GM21825 (cell line): ENCODE results near the gene SLC50A1.

Experiments used
- ATAC-seq: cut with Tn5 transposase; IDR thresholded peaks from one replicate; pipeline ENCODE4 v1.9.1; 2021; ENCODE audit warnings: mild to moderate bottlenecking, moderate library complexity; ENCODE audit not compliant: unreplicated experiment

Gene SLC50A1

DNA sequence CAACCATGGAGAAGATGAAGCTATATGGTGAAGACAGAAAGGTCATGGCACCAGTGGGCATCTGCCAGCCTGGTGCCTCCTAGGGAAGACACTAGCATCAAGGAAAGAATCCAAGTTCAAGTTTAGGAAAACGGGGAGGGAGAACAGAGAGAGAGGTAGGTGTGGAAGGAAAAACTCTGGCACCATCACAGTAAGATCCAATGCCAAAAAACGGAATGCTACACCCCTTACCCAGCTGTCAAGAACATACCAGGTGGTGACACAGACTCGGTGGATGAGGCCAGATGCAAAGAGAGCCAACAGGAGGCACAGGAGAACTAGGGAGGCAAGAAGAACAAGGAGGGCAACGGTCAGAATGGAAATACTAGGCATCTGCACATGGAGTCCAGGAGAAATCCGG is 33.9 kb downstream of the SLC50A1 start:
- no peak for ATAC-seq

DNA sequence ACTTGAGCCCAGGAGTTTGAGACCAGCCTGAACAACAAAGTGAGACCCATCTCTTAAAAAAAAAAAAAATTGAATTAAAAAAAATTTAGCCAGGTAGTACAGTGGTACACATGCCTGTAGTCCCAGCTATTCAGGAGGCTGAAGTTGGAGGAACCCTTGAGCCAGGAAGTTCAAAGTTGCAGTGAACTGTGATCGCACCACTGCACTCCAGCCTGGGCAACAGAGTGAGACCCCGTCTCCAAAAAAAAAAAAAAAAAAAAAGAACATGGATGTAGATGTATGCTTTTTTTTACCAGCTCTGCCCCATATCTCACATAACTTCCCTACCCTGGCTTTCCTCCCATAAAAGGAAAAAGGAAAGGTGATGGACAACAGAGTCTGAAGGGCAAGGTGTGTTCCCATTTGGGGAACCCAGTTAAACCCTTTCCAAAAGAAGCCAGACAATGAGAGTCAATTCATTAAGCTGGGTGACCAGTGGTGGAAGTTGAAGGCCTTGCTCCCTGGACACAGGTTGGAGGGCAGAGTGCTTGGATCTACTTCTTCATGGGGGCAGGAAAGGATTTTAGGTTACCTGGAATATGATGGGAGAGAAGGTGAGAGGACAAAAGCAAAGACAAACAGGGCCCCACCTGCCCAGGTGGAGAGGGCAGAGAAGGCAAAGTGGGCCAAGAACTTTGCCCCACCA is 34.6 kb downstream of the SLC50A1 start:
- ATAC-seq = no peak

DNA sequence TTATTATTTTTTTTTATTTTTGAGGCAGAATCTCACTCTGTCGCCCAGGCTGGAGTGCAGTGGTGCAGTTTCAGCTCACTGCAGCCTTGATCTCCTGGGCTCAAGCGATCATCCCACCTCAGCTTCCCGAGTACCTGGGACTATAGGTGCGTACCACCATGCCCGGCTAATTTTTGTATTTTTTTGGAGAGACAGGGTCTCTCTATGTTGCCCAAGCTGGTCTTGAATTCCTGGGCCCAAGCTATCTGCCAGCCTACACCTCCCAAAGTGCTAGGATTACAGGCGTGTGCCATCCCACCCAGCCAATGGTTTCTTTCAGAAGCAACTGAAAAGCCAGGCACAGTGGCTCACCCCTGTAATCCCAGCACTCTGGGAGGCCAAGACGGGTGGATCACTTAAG is 35.2 kb downstream of the SLC50A1 start:
- no peak for ATAC-seq

DNA sequence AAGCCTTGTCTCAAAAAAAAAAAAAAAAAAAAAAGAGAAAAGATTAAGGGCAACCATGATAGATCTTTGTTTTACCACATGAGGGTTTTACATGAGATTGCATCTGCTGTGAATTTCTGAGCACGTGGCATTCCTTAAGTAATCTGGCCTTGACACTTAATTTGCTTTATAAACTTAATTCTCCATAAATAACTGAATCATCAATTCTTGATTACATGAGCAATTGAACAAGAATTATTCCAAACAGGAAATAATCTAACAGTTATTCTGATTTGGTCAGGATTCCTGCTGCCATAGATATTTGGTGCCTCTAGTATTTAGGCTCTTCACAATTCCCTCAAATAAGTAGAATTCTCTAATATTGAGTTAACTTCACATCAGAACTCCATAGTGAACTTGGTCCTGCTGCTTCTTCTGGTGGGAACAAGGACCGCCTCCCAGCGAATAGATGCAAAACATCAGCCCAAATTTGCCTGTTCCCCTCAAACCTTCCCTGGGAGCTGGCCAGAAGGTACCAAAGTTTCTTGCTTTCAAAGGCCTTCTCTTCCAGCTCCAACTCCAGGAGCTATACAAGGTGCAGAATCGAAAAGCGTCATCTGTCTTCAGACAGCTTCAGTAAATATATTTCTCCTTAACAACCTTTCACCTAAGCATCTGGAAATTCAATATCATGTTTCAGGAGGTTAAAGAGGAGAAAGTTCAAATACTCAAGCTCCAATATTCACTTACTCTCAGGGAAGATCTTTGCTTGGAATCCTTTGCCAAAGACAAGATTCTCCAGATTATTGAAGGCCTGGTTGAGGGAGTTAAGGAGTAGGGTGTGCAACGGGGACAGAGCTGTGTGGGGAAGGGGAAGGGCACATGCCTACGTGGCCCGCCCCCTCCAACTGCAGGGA is 36.4 kb downstream of the SLC50A1 start:
- ATAC-seq = peak; percentile 11

DNA sequence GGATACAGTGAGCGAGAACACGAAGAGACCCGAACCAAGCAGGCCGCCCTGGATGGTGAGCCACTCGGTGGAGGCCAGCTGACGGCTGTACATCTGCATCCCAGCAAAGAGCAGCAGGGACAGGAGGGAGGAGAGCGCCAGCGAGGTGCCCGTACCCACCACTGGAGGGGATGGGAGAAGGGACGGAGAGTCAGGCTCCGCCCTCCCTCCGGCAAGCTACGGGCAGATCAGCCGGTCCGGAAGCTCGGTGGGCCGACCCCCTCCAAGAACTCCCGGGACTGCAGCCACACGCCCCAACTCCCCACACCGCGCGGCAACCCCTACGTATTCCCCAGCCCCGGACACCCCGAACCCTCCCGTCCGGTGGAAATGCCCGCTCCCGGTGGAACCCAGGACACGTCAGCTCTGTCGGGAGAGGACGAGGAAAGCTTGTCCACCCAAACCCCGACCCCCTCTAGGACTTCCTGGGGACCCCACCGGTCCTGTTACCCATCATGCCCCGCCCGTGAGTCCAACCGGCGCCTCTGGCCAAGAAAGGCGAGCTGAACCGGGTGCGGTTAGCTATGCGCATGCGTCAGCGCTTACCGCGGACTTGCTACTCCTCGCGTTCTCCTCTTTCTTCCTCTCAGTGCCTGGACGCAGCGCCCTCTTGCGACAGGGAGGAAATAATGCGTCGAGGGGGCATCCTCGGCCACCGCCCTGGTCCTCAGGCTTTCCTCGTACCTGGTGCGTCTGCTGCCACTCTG is 37.3 kb downstream of the SLC50A1 start, which contains the start of gene KRTCAP2:
Gene KRTCAP2, minus strand, starts transcription at position 573 of the 746 bp plus-strand sequence. Its CDS starts 80 bp downstream, at position 493.
- ATAC-seq = peak; percentile 56

DNA sequence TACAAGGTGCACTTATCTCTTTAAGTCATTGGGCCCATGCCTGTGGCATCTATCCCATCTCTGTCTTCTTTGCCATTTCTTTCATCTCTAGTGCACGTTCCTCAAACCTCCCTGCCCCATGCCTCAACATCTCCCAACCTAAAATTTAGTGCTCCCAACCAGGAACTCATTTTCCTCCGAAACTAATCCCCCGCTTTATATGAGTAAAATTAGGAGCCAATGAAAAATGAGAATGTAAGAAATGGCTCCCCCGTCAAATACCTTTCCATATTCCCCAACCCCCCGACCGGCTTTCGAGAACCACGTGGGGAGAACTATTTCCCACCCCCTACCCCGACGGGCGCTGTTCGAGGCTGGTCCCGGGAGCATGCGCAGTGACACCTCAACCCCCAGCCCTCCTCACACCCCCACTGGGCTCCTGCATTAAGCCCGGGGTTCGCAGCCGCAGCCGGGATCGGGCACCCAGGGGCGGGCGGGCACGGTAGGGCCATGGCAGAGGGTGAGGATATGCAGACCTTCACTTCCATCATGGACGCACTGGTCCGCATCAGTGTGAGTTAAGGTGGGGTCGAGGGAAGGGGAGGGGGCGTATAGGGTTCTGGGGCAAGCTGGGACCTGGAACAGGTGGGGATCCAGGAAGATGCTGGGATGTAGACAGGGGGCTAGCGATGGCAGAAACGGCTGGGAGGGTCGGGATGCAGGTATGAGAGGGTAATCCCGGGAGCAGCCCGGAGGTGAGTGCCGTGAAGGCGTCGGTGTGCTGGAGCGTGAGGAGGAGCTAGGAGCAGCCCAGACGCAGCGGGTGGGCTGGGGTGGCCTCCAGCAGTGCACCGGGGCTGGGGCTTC is 38.0 kb downstream of the SLC50A1 start, which contains the start of gene TRIM46:
Gene TRIM46, plus strand, starts transcription at position 372 of the 846 bp plus-strand sequence. Its CDS starts 118 bp downstream, at position 490.
- no peak for ATAC-seq

DNA sequence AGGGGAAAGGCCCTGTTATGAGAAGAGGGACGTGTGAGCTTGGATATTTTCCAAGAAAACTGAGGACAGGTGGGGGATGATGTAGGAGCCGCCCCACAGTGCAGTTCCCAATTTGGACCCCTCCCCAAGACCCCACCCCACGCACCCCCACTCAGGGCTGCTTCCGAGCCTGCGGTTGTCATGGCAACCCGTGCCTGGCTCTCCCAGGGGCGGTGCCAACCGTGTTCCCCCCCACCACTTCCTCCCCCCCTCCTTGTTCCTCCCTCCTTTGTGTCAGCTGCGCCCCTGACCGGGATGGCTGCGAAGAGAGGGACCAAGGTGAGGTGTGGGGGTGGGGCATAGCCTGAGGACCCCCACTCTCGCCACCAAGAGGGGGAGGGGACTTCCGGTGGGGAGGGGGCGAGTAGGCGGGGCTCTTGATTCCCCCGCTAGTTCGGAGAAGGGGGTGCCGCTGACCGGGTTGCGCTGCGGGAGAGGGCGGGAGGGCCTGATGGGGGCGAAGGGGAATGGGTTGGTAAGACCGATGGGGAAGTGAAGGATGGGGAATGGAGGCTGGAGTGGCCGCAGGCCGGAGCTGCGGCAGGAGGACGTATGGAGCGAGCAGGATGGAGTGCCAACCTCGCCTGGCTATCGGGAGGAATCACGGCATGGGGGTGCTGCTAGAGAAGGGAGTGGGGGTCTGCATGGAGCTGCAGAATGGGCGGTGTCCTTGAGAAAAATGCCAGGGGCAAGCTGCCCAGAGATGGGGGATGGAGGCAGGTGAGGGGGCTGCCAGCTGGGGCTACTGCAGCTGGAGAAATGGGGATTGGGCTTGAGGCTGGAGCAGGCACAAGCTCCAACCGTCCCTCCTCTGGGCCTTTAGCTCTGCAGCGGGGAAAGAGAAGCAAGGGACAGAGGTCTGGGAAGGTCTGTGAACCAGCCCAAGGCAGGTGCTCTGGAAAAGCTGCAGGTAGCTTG is 39.0 kb downstream of the SLC50A1 start:
- ATAC-seq = no peak

DNA sequence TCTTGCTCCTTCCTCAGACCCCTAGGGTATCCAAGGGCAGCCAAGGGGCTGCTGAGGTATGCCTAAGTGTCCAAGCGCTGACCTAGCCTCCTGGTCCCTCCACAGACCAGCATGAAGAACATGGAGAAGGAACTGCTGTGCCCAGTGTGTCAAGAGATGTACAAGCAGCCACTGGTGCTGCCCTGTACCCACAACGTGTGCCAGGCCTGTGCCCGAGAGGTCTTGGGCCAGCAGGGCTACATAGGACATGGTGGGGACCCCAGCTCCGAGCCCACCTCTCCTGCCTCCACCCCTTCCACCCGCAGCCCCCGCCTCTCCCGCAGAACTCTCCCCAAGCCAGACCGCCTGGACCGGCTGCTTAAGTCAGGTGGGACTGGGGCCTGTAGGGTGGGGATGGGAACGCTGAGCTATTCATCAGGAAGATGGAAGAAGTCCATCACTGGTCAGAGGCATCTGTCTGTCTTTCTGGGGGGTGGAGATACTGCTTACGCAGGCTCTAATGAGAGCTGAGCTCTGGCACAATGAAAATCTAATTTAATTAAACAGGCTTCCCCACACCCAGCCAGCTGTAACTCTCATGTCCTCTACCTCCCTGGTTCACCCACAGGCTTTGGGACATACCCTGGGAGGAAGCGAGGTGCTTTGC is 39.8 kb downstream of the SLC50A1 start:
- no peak for ATAC-seq

DNA sequence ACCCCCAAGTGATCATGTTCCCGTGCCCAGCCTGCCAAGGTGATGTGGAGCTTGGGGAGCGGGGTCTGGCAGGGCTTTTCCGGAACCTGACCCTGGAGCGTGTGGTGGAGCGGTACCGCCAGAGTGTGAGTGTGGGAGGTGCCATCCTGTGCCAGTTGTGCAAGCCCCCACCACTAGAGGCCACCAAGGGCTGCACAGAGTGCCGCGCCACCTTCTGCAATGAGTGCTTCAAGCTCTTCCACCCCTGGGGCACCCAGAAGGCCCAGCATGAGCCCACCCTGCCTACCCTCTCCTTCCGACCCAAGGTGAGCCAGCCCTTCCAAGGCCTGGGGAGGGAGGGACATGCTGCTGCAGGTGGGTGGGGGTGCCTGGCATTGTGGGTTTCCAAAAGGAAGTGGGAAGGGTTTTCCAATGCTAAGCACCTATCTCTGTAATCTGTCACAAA is 40.3 kb downstream of the SLC50A1 start:
- no peak for ATAC-seq

DNA sequence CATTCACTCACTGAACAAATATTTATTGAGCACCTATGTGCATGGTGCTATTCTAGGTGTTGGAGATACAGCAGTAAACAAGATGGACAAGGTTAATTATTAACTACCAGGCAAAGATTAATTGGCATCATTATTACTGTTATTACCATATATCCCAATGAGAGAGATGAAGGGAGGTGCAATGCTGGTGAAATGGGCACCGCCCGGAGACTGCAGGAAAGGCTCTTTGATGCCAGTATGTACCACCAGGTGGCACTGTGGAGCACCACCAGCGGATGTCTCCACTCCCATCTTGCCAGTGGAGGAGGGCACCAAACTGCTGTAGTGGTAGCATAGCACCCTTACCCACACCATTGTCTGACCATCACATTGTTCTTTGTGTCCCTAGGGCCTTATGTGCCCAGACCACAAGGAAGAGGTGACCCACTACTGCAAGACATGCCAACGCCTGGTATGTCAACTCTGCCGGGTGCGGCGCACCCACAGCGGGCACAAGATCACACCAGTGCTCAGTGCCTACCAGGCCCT is 41.0 kb downstream of the SLC50A1 start:
- no peak for ATAC-seq

DNA sequence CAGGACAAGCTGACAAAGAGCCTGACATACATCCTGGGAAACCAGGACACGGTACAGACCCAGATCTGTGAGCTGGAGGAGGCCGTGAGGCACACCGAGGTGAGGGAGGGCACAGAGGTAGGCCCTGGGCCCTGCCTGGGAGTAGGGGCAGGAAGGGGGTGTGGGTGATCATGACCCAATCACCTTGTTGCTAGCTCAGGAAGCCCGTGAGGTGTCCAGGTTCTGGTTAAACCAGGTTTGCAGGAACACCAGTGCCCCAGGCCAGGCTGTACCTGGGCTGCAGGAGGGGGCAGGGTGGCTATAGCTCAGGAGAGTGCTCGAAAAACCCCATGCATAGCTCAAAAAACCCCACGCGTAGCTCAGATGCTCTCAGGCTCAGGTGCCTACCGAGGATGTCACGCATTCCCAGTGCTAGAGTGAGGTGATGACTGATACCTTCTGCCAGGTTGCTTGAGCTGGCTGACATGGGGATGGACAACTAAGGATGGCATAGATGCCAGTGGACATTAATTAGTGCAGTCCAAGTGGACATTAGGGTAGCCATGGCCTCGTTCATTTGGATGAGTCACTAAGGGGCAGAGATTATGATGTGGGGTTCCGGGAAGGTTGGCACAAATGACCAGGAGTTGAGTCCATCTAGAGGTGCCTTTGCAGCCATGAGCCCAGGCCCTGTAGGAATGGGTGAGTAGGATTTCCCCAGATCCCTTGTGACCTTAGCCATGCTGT is 41.7 kb downstream of the SLC50A1 start:
- ATAC-seq = no peak

DNA sequence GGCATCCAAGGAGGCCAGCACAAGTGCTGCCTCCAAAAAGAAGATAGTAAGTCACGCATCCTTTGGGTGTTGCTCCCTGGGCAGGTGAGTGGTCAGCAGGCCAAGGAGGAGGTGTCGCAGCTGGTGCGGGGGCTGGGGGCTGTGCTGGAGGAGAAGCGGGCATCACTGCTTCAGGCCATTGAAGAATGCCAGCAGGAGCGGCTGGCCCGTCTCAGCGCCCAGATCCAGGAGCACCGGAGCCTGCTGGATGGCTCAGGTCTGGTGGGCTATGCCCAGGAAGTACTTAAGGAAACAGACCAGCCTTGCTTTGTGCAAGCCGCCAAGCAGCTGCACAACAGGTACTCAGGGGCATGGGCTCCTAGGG is 42.2 kb downstream of the SLC50A1 start:
- ATAC-seq = no peak

DNA sequence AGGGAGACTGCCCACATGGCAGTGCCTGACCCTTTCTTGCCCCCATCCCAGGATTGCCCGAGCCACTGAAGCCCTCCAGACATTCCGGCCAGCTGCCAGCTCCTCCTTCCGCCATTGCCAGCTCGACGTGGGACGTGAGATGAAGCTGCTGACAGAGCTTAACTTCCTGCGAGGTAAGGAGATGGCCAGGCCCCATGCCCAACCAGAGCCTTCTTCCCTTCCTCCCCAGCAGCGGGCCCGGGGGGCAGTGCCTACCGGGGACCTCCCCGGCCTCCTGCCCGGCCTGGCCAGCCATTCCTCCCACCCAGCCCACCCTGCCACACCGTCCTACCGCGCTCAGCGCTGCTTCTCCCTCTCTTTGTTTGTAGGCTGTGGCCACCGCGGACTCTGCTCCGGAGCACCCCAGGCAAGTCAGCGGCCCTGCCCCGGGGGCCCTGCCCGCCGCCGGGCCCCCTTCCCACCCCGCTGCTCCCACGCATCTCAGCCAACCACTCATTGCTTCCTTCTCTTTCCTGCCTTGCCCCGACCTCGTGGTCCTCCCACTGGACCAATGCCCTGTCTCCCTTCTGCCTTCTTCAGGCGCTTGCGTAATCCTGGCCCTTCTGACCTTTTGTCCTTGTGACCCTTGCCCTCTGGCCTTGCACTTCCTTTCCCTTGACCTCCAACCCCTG is 42.9 kb downstream of the SLC50A1 start:
- no peak for ATAC-seq

DNA sequence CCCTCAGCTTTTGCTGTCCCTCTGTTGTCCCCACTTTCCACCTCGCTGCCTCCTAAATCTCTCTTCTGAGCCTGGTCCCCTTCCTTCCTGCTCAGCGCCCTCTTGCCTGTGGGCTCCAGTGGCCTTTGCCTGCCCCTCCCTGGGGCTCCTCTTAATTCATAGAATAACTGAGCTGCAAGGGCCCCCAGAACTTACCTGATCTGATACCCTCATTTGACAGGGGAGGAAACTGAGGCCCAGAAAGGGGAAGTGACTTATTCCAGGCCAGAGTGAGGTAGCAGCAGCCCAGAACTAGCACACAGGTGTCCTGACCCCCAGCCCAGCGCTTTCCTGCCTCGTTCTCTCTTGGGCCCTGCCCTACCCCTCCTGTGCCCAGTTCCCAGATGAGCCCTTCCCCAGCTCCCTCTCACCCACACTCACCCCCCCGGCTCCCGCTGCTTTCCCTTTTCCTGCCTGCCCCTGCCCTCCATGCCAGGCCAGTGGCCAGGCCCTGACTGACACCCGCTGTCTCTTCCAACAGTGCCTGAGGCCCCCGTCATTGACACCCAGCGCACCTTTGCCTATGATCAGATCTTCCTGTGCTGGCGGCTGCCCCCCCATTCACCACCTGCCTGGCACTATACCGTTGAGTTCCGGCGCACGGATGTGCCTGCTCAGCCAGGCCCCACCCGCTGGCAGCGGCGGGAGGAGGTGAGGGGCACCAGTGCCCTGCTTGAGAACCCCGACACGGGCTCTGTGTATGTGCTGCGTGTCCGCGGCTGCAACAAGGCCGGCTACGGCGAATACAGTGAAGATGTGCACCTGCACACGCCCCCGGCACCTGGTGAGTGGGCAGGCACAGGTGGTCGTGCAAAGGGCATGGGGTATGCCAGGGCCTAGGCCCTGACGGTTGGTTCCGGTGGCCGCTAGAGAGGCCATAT is 43.7 kb downstream of the SLC50A1 start:
- no peak for ATAC-seq

DNA sequence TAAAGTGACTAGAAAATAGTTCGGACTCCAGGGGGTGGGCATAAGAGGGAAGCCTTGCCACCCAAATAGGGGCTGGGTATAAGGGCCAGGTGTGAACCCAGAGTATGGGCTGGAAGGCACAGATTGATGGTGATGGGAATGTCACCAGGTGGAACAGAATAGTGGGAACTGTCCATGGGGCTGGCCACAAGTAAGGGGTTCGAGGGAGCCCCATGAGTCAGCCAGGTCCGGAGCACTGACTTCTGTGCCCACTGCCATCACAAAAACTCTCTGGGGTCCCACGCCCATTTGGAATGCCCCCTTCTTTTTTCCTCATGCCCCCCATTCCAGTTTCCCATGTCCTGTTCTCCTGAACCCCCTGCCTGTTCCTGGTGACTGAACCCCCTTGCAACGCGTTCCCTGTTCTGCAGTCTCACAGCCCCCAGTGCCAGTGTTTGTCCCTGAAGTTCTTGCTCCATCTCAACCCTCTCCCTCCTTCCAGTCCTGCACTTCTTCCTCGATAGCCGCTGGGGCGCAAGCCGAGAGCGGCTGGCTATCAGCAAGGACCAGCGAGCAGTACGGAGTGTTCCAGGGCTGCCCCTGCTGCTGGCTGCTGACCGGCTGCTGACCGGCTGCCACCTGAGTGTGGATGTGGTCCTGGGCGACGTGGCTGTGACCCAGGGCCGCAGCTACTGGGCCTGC is 45.9 kb downstream of the SLC50A1 start:
- no peak for ATAC-seq
